Stimulated activated CD8-positive, alpha-beta memory T cell treated with anti-CD3 and anti-CD28 coated beads, Interleukin-7, amount 100 ng/mL, for 48 hours (primary cell): ENCODE data around the gene CDK8.
"Not testable (repeated sequence)": the region's sequence is repeated elsewhere in the genome, so short reads cannot be mapped to it uniquely, and the experiment has no call there.

ENCODE experiments used
- DNase-seq, 2 donors: peaks; one replicate each; pipeline ENCODE4 v3.0.0-alpha.2; 2020; ENCODE audit warnings: low read depth in 1 of 2; ENCODE audit errors: extremely low read depth in 1 of 2

Gene CDK8

GRCh38 chr13:26310003-26310402 lies 56.1 kb downstream of the CDK8 start:
- no peak for DNase-seq

GRCh38 chr13:26310470-26310869 lies 56.5 kb downstream of the CDK8 start:
- no peak for DNase-seq

- not testable (repeated sequence) for DNase-seq
Observed at GRCh38 chr13:26312019-26312418, 58.1 kb downstream of the CDK8 start.

- DNase-seq: not testable (repeated sequence)
Observed at GRCh38 chr13:26316095-26316494, 62.2 kb downstream of the CDK8 start.

GRCh38 chr13:26320766-26321165 lies 66.8 kb downstream of the CDK8 start:
- DNase-seq: no peak

GRCh38 chr13:26323127-26323526 lies 69.2 kb downstream of the CDK8 start:
- no peak for DNase-seq

- no peak for DNase-seq
Observed at GRCh38 chr13:26323764-26324163, 69.8 kb downstream of the CDK8 start.

- DNase-seq: no peak
Observed at GRCh38 chr13:26324294-26324693, 70.4 kb downstream of the CDK8 start.

- DNase-seq: no peak
Observed at GRCh38 chr13:26324867-26325266, 70.9 kb downstream of the CDK8 start.

- DNase-seq: no peak
Observed at GRCh38 chr13:26325876-26326275, 71.9 kb downstream of the CDK8 start.

GRCh38 chr13:26326562-26326961 lies 72.6 kb downstream of the CDK8 start:
- DNase-seq: no peak

- no peak for DNase-seq
Observed at GRCh38 chr13:26327940-26328725, 74.2 kb downstream of the CDK8 start.

- DNase-seq: no peak
Observed at GRCh38 chr13:26335158-26335557, 81.2 kb downstream of the CDK8 start.

GRCh38 chr13:26340807-26341206 lies 86.9 kb downstream of the CDK8 start:
- DNase-seq: no peak

- DNase-seq: no peak
Observed at GRCh38 chr13:26342898-26343297, 89.0 kb downstream of the CDK8 start.

GRCh38 chr13:26343816-26344215 lies 89.9 kb downstream of the CDK8 start:
- DNase-seq: no peak

GRCh38 chr13:26344980-26345379 lies 91.1 kb downstream of the CDK8 start:
- DNase-seq: no peak

GRCh38 chr13:26348966-26349365 lies 95.0 kb downstream of the CDK8 start:
- no peak for DNase-seq

GRCh38 chr13:26362261-26362660 lies 108.3 kb downstream of the CDK8 start:
- no peak for DNase-seq

- no peak for DNase-seq
Observed at GRCh38 chr13:26370553-26370952, 116.6 kb downstream of the CDK8 start.

- no peak for DNase-seq
Observed at GRCh38 chr13:26372747-26373146, 118.8 kb downstream of the CDK8 start.

GRCh38 chr13:26376430-26376829 lies 122.5 kb downstream of the CDK8 start:
- DNase-seq: no peak

GRCh38 chr13:26377038-26377437 lies 123.1 kb downstream of the CDK8 start:
- no peak for DNase-seq
